ENCODE data around the gene IL5. TPM values are rescaled to one million over a fixed set of nuclear protein-coding genes. Genes with fewer than 3 reads are reported as not detected.
A peak's percentile ranks its signal among the peaks of the same experiment; 100 is the strongest.

IL5 gene
- total RNA-seq, 6 donors from 2014 or later: 1.2 TPM; not detected in 5

- no peak overlapping the region for H3K27ac ChIP-seq
- 54 to 63% methylated on average over 6 of the region's 6 CpGs for WGBS, 2 donors
- TF ChIP-seq POLR2A (IDR thresholded peaks at IDR 0.05): no peak
- no peak for TF ChIP-seq POLR2AphosphoS5 (IDR thresholded peaks at IDR 0.05)
- TF ChIP-seq EP300 (IDR thresholded peaks at IDR 0.05): no peak
- no peak for TF ChIP-seq CTCF (IDR thresholded peaks at IDR 0.05)
These were observed 14.3 kb downstream of the IL5 start for GRCh38 chr5:132528866-132529634.

GRCh38 chr5:132528021-132528420 is 15.3 kb downstream of the IL5 start:
- H3K4me3 ChIP-seq: no peak overlapping the region
- 91 to 95% methylated on average over 2 of the region's 2 CpGs for WGBS, 2 donors
- TF ChIP-seq POLR2AphosphoS5 (IDR thresholded peaks at IDR 0.05) (no peak), POLR2A (IDR thresholded peaks at IDR 0.05) (no peak), EP300 (IDR thresholded peaks at IDR 0.05) (no peak), CTCF (IDR thresholded peaks at IDR 0.05) (no peak)
- DNase-seq (no peak), ATAC-seq (ENCODE audit: low FRiP score in 2 of 2) (no peak)
- peaks cover 0 to 6% (median 2%) of the 10 kb centered on the region in 4 donors for H3K4me1 ChIP-seq
- no peaks in the 10 kb centered on the region for H3K27me3 ChIP-seq
- no peak overlapping the region for H3K27ac ChIP-seq
- H3K9me3 ChIP-seq: no peaks in the 10 kb centered on the region
- no peaks in the 10 kb centered on the region for H3K36me3 ChIP-seq

More at GRCh38 chr5:132528866-132529634, 14.3 kb downstream of the IL5 start:
- no peak overlapping the region for H3K4me3 ChIP-seq
- no peaks in the 10 kb centered on the region for H3K9me3 ChIP-seq
- no peaks in the 10 kb centered on the region for H3K36me3 ChIP-seq
- H3K27me3 ChIP-seq: no peaks in the 10 kb centered on the region
- ATAC-seq (ENCODE audit: low FRiP score in 2 of 2) (no peak), DNase-seq (no peak)
- H3K4me1 ChIP-seq: peaks cover 0 to 6% (median 2%) of the 10 kb centered on the region in 4 donors

- Histone ChIP-seq H3K27me3 (no peaks in the 10 kb centered on the region), H3K9me3 (no peaks in the 10 kb centered on the region), H3K36me3 (no peaks in the 10 kb centered on the region), H3K4me1 (peaks cover 0 to 6% (median 2%) of the 10 kb centered on the region in 4 donors), H3K4me3 (no peak overlapping the region), H3K27ac (no peak overlapping the region)
- DNase-seq (no peak), ATAC-seq (ENCODE audit: low FRiP score in 2 of 2) (peak in 1 of 2 donors; percentile 45)
- WGBS, 2 donors: 58 to 66% methylated on average over 8 of the region's 8 CpGs
- TF ChIP-seq EP300 (IDR thresholded peaks at IDR 0.05) (no peak), CTCF (IDR thresholded peaks at IDR 0.05) (no peak), POLR2AphosphoS5 (IDR thresholded peaks at IDR 0.05) (no peak), POLR2A (IDR thresholded peaks at IDR 0.05) (no peak)
These were observed 16.3 kb downstream of the IL5 start for GRCh38 chr5:132526974-132527564.

GRCh38 chr5:132526290-132526973 is 16.9 kb downstream of the IL5 start:
- no peaks in the 10 kb centered on the region for H3K27me3 ChIP-seq
- ATAC-seq (ENCODE audit: low FRiP score in 2 of 2): peak; percentile 83 to 87
- no peak overlapping the region for H3K4me3 ChIP-seq
- H3K36me3 ChIP-seq: no peaks in the 10 kb centered on the region
- peaks cover 0 to 6% (median 2%) of the 10 kb centered on the region in 4 donors for H3K4me1 ChIP-seq
- peaks cover 0 to 4% (median 0%) of the 10 kb centered on the region in 4 donors for H3K9me3 ChIP-seq
- H3K27ac ChIP-seq: no peak overlapping the region
- 33 to 38% methylated on average over 10 to 11 of the region's 11 CpGs for WGBS, 2 donors
- DNase-seq: peak in 1 of 2 donors; percentile 30
- no peak for TF ChIP-seq POLR2AphosphoS5 (IDR thresholded peaks at IDR 0.05)
- peak; percentile 61 to 93 (median 74) for TF ChIP-seq CTCF (IDR thresholded peaks at IDR 0.05)

Data from upper lobe of left lung (tissue), 6 donors.